GM18505 (cell line): ENCODE results near the gene ETV6.

Experiments
- ATAC-seq: cut with Tn5 transposase; IDR thresholded peaks from one replicate; pipeline ENCODE4 v1.9.1; 2021; ENCODE audit not compliant: unreplicated experiment
- POLR2A ChIP-seq: IDR thresholded peaks from 4 replicates; pipeline ENCODE4 v1.6.1; 2011; ENCODE audit warnings: borderline replicate concordance; ENCODE audit not compliant: insufficient read depth, insufficient read length; ENCODE audit errors: extremely low read depth

Gene ETV6

DNA sequence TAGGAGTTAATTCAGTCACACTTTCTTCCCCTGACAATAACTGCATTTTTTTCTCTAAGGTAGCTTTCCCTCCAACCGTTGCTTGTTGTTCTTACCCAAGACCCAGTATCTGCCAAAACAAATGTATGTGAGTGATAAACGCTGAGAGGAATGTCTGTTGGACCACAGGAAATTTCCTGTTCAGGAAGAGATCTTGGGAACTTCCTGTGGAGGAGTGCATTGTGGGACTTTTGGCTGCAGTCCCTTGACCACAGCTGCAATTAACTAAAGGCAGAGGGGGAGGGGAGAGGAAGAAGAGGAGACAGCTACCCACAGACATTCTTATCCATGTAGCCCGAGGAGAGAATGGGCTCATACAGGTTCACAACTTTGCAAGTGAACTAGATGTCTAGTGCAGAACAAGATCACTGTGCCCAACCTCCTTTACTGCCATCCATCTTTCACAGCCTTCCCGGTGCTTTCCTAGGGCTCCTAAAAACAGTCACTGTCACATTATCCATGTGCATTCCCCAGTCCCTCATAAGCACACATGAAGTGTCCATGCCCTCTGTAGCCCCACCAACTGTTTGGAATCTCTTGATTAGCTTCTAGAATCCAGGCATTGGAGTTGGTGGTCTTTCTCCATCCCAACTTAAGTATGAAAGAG, 149.5 kb downstream of the ETV6 start:
- TF ChIP-seq POLR2A = no peak
- ATAC-seq = no peak

- TF ChIP-seq POLR2A = no peak
- no peak for ATAC-seq
These were observed 150.0 kb downstream of the ETV6 start for GRCh38 chr12:11799502-11799873.

DNA sequence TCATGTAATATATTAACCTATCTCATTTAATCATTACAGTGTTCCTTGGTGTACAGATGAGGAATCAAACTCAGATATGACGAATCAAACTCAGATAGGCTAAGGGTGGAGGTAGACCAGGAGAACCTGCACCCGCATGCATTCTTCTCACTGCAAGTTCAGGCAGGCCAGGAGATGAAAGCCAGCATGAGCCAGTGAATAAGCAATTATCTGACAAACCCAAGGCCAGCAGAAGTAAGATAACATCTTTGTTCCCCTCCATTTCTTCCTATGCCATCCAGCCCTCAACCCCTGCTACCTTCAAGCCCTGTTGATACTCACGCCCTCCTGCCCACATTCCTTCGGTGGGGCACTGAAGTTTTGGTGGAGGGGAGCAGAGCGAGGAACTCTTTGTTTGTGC, 152.2 kb downstream of the ETV6 start:
- no peak for TF ChIP-seq POLR2A
- no peak for ATAC-seq

GRCh38 chr12:11804130-11804529, 154.7 kb downstream of the ETV6 start:
- no peak for TF ChIP-seq POLR2A
- no peak for ATAC-seq

DNA sequence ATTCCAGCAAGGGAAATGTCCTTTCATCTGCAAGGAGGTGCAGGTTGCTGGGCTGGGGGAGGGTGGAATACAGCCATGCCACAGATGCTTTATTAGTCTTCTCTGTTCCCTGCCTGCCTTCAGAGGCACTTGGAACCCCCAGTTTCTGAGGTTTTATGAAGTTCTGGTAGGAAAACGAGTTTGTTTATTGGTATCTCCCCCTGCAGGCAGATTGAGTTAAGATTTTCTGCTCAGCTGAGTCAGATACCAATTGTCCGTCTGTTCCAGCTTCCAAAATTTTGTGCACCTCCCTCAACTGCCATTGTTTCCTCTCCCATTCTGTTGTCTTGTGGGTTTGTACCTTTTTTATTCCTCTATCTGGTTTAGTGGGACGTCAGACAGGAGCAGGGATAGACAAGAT, 155.6 kb downstream of the ETV6 start:
- no peak for TF ChIP-seq POLR2A
- ATAC-seq = no peak

GRCh38 chr12:11805680-11806079, 156.2 kb downstream of the ETV6 start:
- no peak for ATAC-seq
- no peak for TF ChIP-seq POLR2A

GRCh38 chr12:11807458-11807857, 158.0 kb downstream of the ETV6 start:
- ATAC-seq = no peak

GRCh38 chr12:11808931-11809330, 159.5 kb downstream of the ETV6 start:
- no peak for TF ChIP-seq POLR2A
- ATAC-seq = no peak

More at GRCh38 chr12:11807458-11807857, 158.0 kb downstream of the ETV6 start:
- no peak for TF ChIP-seq POLR2A

DNA sequence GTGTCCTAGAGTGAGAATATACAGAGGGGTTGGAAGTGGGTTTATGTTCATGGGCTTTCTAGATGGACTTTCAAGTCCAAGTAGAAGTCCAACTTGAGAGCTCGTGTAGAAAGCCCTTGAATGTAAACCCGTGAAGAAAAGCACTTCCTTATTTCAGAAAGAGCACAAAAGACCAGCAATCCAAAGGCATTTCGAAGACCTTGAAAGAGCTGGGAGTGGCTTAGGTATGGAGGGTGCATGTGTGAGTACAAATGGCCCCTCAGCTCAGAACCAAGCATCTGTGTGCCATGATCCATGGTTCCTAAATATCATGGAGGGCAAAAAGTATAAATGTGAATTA, 160.7 kb downstream of the ETV6 start:
- TF ChIP-seq POLR2A = no peak
- ATAC-seq = no peak

DNA sequence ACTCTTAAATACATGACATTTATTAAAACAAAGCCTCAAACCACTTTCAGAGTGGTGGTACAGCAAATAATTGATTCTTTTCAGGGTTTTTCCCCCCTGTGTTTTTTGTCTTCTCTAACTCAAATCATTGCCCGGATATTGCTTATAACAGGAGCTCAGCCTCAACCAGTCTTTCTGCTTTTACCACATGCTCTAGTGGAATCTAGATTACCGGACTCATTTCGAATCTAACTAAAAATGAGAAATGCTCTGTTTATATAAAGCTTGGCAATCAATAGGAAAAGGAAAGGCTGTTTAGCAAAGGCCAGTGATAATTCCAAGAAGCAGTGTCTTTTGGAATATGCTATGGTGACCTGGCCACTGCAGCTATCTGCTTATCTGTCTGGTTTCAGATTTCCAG, 161.5 kb downstream of the ETV6 start:
- no peak for TF ChIP-seq POLR2A
- no peak for ATAC-seq

- TF ChIP-seq POLR2A = no peak
- no peak for ATAC-seq
These were observed 162.7 kb downstream of the ETV6 start for GRCh38 chr12:11812241-11812585.

- ATAC-seq = peak; percentile 68
- no peak for TF ChIP-seq POLR2A
These were observed 163.3 kb downstream of the ETV6 start for GRCh38 chr12:11812586-11813437.

- TF ChIP-seq POLR2A = no peak
- ATAC-seq = no peak
These were observed 164.0 kb downstream of the ETV6 start for GRCh38 chr12:11813438-11813813.

- ATAC-seq = no peak
- TF ChIP-seq POLR2A = no peak
These were observed 164.9 kb downstream of the ETV6 start for GRCh38 chr12:11814374-11814773.
